K562 (cell line): Measurements from ENCODE around the gene PIGX. TPM values are rescaled to one million over a fixed set of nuclear protein-coding genes. Genes with fewer than 3 reads are reported as not detected.

Experiments used
- HDAC1 ChIP-seq, 2 experiments: fragments of 450-650 bp; IDR thresholded peaks; 2 replicates each; pipeline ENCODE4 v1.6.1; 2016 to 2017; ENCODE audit warnings: inconsistent platforms in 1 of 2, mild to moderate bottlenecking in 1 of 2, moderate library complexity in 1 of 2
- SOX6 ChIP-seq: fragments of 450-650 bp; IDR thresholded peaks from 2 replicates; pipeline ENCODE4 v1.6.1; 2014; ENCODE audit warnings: mild to moderate bottlenecking
- ZBTB40 ChIP-seq, 2 experiments: fragments of 450-650 bp in 1 of 2; sonication (generic) in 1 of 2; formaldehyde crosslinking in 1 of 2; IDR thresholded peaks; 2 replicates each; pipeline versions ENCODE4 v1.7.1 to v1.9.0; 2016 to 2022; ENCODE audit warnings: inconsistent platforms in 1 of 2, mild to moderate bottlenecking in 1 of 2, missing genetic modification reagents in 1 of 2
- polyA plus RNA-seq, 8 experiments: library from polyadenylated mRNA; depleted of rRNA in 4 of 8; stranded (reverse) in 5 of 8; unstranded in 3 of 8; fragments of >200 nt; fragmentation: Nextera tagmentation in 2 of 8; fragmentation: Illumina TruSeq in 1 of 8; extraction: Ambion mirVana in 2 of 8; extraction: Trizol in 1 of 8; gene quantifications; 2 replicates each; pipeline versions ENCODE4 v1.2.1 to v1.2.3, GENCODE V29; 2011 to 2014; ENCODE audit warnings: inconsistent platforms in 1 of 8, missing spikeins in 1 of 8
- total RNA-seq, 7 experiments: library from RNA; depleted of rRNA in 6 of 7; stranded (reverse); fragments of >200 nt in 6 of 7; fragmentation: Illumina TruSeq in 2 of 7; extraction: Trizol in 2 of 7; gene quantifications; 2 replicates each; pipeline versions ENCODE4 v1.2.1 to v1.2.3, GENCODE V29; 2011 to 2021; ENCODE audit warnings: low replicate concordance in 1 of 7

Gene PIGX
- total and polyA plus RNA-seq, 9 of the 15 experiments (the other 6 are each of a cell fraction or from before 2014, with no cell fraction given): 3.7 to 36.3 (median 26.9) TPM

- TF ChIP-seq ZBTB40 (IDR thresholded peaks at IDR 0.05) (0 out of 2 replicates have a peak, but pooled peaks have one; percentile 18), ZBTB40 (CRISPR knock-in tag; IDR thresholded peaks at IDR 0.05) (no peak), SOX6 (no peak), HDAC1 (IDR thresholded peaks at IDR 0.05) (no peak)
Measured at GRCh38 chr3:196774848-196775422, 62.8 kb downstream of the PIGX start (continued).
